ENCODE data around the gene CAMSAP3.

GRCh38 chr19:7645656-7646425, 50.2 kb downstream of the CAMSAP3 start:
- no peak for TF ChIP-seq POLR2A (IDR thresholded peaks at IDR 0.05)
- TF ChIP-seq CTCF (IDR thresholded peaks at IDR 0.05) = no peak
